AG10803 (cell line): Measurements from ENCODE around the gene SUCLG2.
A peak's percentile ranks its signal among the peaks of the same experiment; 100 is the strongest.

Source experiments
- DNase-seq: peaks from one replicate; pipeline ENCODE4 v3.0.0; 2010; ENCODE audit warnings: low read depth
- H3K4me3 ChIP-seq: 2 replicates; pipeline ENCODE4 v1.5.1; 2011; ENCODE audit warnings: mild to moderate bottlenecking, low read length, control low read depth
- TF ChIP-seq, protein P1 (sequence below): conservative IDR thresholded peaks from 2 replicates; pipeline ENCODE4 v1.5.1; 2011; ENCODE audit warnings: mild to moderate bottlenecking, low read length, control low read depth, inconsistent platforms

SUCLG2 gene

DNA sequence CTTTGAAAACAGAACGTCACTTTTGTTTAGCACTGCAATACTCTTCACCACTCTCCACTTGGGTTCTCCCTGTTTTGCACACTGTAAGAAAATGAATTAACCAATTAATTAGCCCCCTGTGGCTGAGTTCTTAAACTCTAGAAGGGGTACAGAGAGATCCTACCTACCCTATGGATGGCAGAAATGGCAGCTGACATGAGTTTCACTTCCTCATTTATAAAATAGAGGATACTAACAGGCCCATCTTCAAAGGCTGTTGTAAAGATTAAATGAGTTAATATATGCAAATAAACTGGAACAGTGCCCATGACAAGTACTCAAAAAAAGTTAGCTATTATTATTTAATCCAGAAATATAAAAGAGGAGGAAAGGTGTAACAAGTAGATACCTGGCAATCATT is 36.9 kb downstream of the SUCLG2 start:
- no peak for DNase-seq
- no peak overlapping the region for H3K4me3 ChIP-seq
- TF ChIP-seq, protein P1, sequence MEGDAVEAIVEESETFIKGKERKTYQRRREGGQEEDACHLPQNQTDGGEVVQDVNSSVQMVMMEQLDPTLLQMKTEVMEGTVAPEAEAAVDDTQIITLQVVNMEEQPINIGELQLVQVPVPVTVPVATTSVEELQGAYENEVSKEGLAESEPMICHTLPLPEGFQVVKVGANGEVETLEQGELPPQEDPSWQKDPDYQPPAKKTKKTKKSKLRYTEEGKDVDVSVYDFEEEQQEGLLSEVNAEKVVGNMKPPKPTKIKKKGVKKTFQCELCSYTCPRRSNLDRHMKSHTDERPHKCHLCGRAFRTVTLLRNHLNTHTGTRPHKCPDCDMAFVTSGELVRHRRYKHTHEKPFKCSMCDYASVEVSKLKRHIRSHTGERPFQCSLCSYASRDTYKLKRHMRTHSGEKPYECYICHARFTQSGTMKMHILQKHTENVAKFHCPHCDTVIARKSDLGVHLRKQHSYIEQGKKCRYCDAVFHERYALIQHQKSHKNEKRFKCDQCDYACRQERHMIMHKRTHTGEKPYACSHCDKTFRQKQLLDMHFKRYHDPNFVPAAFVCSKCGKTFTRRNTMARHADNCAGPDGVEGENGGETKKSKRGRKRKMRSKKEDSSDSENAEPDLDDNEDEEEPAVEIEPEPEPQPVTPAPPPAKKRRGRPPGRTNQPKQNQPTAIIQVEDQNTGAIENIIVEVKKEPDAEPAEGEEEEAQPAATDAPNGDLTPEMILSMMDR: no peak

DNA sequence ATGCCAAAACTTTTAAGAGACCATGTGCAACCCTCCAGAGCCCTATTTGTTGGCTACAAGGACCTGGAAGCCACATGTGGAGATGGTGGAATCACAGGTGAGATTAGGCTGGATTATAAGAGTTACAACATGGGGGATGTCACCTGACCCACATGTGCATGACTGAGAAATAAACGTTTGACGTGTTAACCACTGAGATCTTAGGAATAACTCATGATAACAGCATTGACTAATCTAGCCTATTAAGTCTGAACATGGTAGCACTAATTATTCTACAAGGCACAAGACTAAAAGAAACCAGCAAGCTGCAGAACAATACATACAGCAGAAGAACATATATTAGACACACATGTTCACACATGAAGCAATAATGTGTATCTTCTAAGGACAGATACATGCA is 38.4 kb downstream of the SUCLG2 start:
- TF ChIP-seq, protein P1: no peak

DNA sequence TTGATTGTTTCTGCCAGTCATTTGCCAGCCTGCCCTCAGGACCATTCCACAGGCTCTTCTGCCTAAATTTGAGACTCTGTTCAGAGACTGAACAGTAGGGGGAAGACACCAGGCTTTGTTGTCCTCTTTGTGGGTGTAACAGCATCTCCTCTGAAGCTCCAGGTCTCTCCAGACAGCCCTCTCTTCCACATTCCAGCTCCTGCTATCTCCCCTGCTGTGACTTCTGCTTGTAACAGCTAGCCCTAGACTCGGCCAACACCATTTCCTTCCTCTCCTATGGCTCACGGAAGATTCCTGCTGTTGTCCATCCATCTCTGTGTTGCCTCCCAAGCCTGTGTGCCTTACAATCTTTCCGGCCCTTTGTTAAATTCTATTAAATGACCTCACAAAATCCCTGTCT is 40.2 kb downstream of the SUCLG2 start:
- TF ChIP-seq, protein P1: no peak
- no peak for DNase-seq
- no peak overlapping the region for H3K4me3 ChIP-seq

More for the DNA sequence above, 38.4 kb downstream of the SUCLG2 start:
- no peak overlapping the region for H3K4me3 ChIP-seq
- no peak for DNase-seq

DNA sequence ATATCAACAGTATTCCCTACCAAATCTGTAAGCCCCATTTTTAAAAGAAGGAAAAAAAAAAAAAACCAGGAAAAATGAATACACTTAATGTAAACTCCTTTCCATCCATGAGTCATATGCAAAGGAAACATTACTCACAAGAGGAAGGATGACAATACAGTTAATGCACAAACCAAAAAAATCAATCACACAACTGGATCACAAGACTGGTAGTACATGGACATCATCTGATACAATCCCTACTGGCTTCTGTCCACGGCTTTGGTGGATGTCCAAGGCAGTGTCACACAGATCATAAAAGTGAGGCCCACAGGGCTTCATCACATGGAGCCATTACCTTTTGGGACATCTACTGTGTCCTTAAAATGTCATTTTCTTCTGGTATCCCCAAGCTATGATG is 44.0 kb downstream of the SUCLG2 start:
- DNase-seq: peak; percentile 34
- TF ChIP-seq, protein P1: no peak
- no peak overlapping the region for H3K4me3 ChIP-seq

DNA sequence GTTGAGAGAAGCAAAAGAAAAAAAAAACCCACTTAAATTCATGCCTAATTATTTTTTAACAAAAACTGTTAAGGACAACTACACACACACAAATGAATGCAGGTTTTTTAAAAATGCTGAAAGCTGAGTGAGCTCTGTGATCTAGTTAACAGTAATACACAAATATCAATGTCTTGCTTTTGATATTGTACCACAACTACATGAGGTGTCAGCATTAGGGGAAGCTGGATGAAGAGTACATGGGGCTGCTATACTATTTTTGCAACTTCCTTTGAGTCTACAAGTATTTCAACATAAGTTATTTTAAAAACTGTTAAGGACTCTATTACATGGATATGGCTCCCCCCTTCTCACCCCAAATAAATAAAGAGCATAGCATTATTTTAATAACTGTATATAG is 44.7 kb downstream of the SUCLG2 start:
- H3K4me3 ChIP-seq: no peak overlapping the region
- TF ChIP-seq, protein P1: no peak
- DNase-seq: no peak

DNA sequence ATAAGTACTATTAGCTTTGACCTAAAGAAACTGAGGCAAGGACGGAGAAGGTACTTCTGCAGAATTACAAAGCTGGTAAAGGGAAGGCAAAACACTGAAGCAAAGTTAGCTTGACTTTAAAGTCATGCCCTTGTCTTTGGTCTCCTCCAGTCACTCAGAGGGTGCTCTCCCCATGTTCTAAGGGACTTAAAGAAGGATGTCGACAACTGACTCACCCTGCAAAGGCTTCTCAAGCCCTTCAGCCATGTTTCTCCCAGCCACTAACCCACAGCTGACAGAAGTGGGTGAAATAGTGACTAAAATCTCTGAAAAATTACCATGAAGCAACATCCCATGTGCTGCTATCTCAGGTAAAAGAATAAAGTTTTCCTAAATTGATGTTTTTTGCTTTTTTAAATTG is 46.4 kb downstream of the SUCLG2 start:
- TF ChIP-seq, protein P1: no peak
- DNase-seq: no peak
- no peak overlapping the region for H3K4me3 ChIP-seq

DNA sequence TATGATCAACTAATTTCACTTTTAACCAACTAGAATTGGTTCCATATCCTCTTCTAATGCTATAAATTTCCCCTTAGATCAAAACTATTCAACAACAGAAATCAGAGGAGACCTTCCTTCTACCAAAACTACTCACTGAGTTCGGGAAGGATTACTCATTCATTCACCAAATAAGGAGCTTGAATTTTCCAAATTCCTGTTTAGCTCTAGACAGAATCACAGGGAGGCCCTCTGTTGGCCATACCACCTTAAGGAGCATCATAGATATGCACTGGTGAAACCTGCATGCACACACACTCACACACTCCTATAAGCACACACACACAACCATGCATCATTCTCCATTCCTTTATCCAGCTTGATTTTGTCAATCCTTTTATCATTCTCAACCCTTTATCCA is 49.0 kb downstream of the SUCLG2 start:
- TF ChIP-seq, protein P1: peak; percentile 73
- H3K4me3 ChIP-seq: no peak overlapping the region
- peak; percentile 78 for DNase-seq
